GM18502 (cell line): ENCODE data around the gene KIT.
A peak's percentile ranks its signal among the peaks of the same experiment; 100 is the strongest.
"Not testable (repeated sequence)": the region's sequence is repeated elsewhere in the genome, so short reads cannot be mapped to it uniquely, and the experiment has no call there.

Experiments
- ATAC-seq: cut with Tn5 transposase; IDR thresholded peaks from one replicate; pipeline ENCODE4 v1.9.1; 2021; ENCODE audit warnings: mild to moderate bottlenecking; ENCODE audit not compliant: unreplicated experiment, poor library complexity

KIT gene

DNA sequence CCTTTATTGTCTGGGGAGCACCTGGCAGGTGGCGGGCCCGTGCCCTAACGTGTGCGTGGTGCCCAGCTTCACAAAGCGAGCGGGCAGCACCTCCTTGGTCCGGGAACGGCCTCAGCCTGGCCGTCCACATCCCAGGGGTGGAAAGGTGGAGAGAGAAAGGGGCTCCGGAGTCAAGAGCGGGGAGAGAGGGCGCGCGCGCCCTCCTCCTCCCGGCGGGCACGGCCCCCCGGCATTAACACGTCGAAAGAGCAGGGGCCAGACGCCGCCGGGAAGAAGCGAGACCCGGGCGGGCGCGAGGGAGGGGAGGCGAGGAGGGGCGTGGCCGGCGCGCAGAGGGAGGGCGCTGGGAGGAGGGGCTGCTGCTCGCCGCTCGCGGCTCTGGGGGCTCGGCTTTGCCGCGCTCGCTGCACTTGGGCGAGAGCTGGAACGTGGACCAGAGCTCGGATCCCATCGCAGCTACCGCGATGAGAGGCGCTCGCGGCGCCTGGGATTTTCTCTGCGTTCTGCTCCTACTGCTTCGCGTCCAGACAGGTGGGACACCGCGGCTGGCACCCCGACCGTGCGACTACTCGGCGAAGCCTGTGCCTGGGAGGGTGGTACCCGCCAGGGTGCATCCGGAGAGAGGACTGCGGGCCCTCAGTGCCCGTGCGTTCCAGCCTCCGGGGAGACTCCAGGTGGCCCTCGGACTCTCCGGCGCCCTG lies at the start of gene KIT:
Gene KIT (plus strand): TSS at position 407 of the 701 bp plus-strand sequence. CDS start 58 bp downstream, at position 465.
- ATAC-seq = peak; percentile 14

GRCh38 chr4:54609310-54609709 lies 48.4 kb upstream of the KIT start:
- no peak for ATAC-seq

- ATAC-seq = no peak
Measured at GRCh38 chr4:54614149-54614548, 43.6 kb upstream of the KIT start.

- no peak for ATAC-seq
Measured at GRCh38 chr4:54620773-54621172, 37.0 kb upstream of the KIT start.

GRCh38 chr4:54625391-54625790 lies 32.4 kb upstream of the KIT start:
- ATAC-seq = no peak

GRCh38 chr4:54626113-54626512 lies 31.6 kb upstream of the KIT start:
- ATAC-seq = no peak

- no peak for ATAC-seq
Measured at GRCh38 chr4:54632537-54632936, 25.2 kb upstream of the KIT start.

DNA sequence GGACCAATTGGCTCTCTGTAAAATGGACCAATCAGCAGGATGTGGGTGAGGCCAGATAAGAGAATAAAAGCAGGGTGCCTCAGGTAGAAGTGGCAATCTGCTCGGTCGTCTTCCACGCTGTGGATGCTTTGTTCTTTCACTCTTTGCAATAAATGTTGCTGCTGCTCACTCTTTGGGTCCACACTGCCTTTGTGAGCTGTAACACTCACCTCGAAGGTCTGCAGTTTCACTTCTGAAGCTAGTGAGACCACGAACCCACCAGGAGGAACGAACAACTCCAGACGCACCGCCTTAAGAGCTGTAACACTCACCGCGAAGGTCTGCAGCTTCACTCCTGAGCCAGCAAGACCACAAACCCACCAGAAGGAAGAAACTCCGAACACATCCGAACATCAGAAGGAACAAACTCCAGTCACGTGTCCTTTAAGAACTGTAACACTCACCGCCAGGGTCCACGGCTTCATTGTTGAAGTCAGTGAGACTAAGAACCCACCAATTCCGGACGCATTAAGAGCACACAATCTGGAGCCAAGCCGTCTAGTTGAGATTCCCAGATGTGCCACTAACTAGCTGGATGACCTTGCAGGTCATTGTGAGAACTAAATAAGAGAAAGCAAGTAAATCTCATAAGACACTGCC lies 24.5 kb upstream of the KIT start:
- not testable (repeated sequence) for ATAC-seq

DNA sequence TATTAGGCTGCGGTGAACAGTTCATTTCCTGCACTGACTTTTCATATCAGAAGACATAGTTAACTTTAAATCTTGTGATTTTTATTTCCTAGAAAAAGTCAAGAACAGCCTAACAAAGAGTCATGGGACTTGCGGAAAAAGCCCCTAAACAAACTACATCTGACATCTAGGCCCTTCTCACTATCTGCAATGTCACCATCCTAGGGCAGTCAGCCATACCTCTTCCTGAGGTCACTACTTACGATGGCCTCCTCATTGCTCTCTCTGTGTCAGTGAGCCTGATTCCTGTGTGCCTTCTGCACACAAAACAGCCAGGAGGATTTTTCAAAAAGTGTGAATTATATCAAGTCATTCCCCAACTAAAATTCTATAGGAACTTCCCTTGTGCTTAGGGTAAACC lies 22.4 kb upstream of the KIT start:
- ATAC-seq = no peak

DNA sequence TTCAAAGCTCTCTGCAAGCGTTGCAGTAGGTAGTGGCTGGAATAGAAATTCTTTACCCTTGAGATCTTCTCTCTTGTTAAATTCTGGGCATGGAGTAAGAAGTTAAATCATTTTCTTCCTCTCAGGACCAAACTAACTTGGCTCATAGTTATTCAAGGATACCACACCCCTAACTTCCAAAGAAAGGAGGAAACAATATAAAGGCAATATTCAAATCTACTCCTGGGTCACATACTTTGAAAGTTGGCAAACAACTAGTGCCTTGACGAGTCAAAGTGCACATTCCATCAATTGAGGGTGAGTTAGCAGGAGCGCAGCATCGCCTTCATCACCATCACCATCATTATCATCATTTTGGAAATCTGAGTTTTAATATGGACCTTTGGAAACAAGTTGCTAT lies 20.4 kb upstream of the KIT start:
- no peak for ATAC-seq

DNA sequence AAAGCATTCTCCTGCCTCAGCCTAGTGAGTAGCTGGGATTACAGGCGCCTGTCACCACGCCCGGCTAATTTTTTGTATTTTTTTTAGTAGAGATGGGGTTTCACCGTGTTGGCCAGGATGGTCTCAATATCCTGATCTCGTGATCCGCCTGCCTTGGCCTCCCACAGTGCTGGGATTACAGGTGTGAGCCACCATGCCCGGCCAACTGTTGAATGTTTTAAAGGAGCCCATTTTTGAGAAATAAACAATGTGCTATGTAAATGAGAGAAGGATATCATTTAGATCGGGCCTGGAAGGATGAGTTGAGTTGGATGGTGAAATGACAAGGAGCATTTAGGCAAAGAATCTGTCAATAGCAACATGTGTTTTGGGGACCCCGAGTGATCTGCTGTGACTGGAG lies 16.7 kb upstream of the KIT start:
- not testable (repeated sequence) for ATAC-seq

GRCh38 chr4:54643172-54643571 lies 14.6 kb upstream of the KIT start:
- no peak for ATAC-seq

GRCh38 chr4:54643958-54644751 lies 13.6 kb upstream of the KIT start:
- ATAC-seq = no peak

DNA sequence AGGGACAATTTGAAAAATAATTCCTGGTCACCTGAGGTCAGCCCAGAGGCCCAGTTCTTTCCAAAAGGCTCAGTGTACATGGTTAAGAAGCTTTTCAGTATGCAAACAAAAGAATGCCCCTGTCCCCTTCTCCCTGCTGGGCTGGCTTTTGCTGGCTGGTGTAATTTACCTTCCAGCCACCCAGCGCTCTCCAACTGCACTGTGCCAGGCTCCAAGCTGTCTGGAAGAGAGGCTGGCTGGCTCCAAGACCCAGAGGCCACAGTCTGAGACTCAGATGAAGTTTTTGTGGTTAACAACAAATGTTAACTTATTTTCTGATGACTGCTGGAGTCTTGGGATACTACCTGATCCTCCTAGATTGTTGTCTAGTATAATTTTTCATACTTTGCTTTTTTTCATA lies 11.9 kb upstream of the KIT start:
- ATAC-seq = no peak

DNA sequence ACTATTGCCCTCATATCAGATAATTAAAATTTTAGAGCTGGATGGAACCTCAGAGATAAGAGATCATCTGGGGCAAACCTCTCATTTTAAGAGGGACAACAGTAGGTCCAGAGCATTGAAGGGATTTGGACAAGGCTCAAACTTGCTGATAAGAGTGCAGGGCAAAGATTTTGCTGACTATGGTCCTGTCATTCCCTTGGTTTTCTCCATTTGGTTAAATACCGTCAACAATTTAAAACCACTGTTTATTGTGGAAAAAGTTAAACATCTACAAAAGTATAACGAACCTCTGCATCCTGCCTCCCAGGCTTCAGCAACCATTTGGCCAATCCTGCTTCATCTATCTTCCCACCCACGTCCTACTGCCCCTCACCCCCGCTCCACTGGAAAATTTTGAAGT lies 10.7 kb upstream of the KIT start:
- ATAC-seq = no peak

DNA sequence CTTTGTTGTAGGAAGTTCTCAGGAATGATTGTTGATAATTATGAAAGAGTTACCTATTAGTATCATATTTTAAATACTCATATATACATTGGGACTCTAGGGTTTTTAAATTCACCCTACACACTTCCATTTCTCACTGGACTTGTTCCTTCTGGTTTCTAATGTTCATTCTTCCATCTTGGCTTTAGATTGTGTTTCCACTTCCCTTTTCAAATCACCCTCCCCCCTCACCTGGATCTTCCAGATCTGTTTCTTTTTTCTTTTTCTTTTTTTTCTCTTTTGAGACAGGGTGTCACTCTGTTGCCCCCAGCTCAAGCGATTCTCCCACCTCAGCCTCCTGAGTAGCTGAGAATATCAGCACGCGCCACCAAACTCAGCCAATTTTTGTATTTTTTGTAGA lies 6.7 kb upstream of the KIT start:
- ATAC-seq = no peak

DNA sequence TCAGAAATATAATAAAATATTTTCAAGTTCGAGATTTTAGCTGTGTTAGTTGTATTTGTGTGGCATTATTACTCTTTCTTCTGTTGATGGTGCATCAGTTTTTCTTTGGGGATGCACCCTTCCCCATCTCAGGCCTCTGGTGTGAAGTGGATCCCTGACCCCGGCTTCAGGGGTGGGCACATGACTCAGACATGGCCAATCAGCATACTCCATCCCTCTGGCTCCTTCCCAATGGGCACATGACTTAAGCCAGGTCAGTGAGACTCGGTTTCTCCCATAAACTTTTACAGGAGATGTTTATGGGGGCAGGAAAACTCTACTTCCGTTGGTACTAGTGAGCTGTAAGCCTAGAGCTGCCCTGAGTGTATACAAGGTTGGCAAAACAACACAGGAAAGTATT lies 3.0 kb upstream of the KIT start:
- ATAC-seq = no peak

- no peak for ATAC-seq
Measured at GRCh38 chr4:54657185-54657550, 589 bp upstream of the KIT start.

GRCh38 chr4:54658252-54659093 lies 716 bp downstream of the KIT start:
- peak; percentile 64 for ATAC-seq

- no peak for ATAC-seq
Measured at GRCh38 chr4:54659313-54659712, 1.6 kb downstream of the KIT start.
